ENCODE measurements around the gene MTPN.

Gene MTPN

DNA sequence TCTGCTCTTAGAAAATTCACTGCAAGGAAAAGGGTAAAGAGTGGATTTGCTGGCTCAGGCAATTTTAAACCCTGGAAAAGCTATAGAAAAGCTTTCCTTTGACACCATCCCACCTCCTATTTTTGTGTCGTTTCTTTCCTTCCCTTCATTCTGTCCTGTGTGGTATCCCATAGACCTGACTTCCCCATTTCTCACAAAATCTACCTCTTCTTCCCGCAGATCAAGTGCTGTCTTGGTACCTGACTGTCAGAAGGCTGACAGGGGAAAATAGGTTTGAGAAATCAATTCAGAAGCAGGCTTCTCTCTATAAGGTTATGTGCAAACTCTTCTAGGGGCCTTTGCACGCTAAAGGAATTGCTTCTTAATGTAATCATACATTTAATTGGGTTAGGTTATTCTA lies 98.9 kb downstream of the MTPN start:
- no peak for DNase-seq

GRCh38 chr7:135877805-135878204 lies 99.4 kb downstream of the MTPN start:
- peak; percentile 56 for DNase-seq

Data from NCI-H146 (cell line).